ENCODE results near the gene SPTLC2.

- TF ChIP-seq CTCF (IDR thresholded peaks at IDR 0.05; ENCODE audit: insufficient read depth, low read length) (no peak), GABPA (IDR thresholded peaks at IDR 0.05; ENCODE audit: low read depth) (no peak), REST (IDR thresholded peaks at IDR 0.05; ENCODE audit: insufficient replicate concordance, low read depth) (no peak), POLR2AphosphoS5 (IDR thresholded peaks at IDR 0.05; ENCODE audit: low read depth) (no peak), SPI1 (IDR thresholded peaks at IDR 0.05; ENCODE audit: borderline replicate concordance, low read depth) (no peak)
These were observed 3.9 kb upstream of the SPTLC2 start for GRCh38 chr14:77620222-77620870.

All from HL-60 (cell line).